Fibroblast of the aortic adventitia (primary cell): ENCODE results near the gene GPX2. TPM values are rescaled to one million over a fixed set of nuclear protein-coding genes. Genes with fewer than 3 reads are reported as not detected.

ENCODE experiments used
- DNase-seq: peaks from one replicate; pipeline ENCODE4 v3.0.0-alpha.2; 2010; ENCODE audit warnings: low read depth
- H3K4me3 ChIP-seq: 2 replicates; pipeline ENCODE4 v1.5.1; 2011; ENCODE audit warnings: low read depth, mild to moderate bottlenecking, control low read depth, low read length, moderate library complexity
- CTCF ChIP-seq: IDR thresholded peaks from 2 replicates; pipeline ENCODE4 v1.5.1; 2011; ENCODE audit warnings: mild to moderate bottlenecking, low read length, control low read depth, inconsistent platforms; ENCODE audit not compliant: insufficient read depth
- total RNA-seq: library from RNA; depleted of rRNA; stranded (reverse); fragments of >200 nt; gene quantifications from 2 replicates; pipeline ENCODE4 v1.2.3, GENCODE V29; 2012; ENCODE audit warnings: low replicate concordance

Gene GPX2
- total RNA-seq, 1 donor: not detected

GRCh38 chr14:64954491-64955240 is 12.1 kb upstream of the GPX2 start:
- no peak overlapping the region for H3K4me3 ChIP-seq
- no peak for TF ChIP-seq CTCF
- DNase-seq: no peak

GRCh38 chr14:64953661-64954060 is 11.1 kb upstream of the GPX2 start:
- no peak for DNase-seq

GRCh38 chr14:64953310-64953654 is 10.7 kb upstream of the GPX2 start:
- no peak for DNase-seq
- no peak overlapping the region for H3K4me3 ChIP-seq
- TF ChIP-seq CTCF: no peak

More at GRCh38 chr14:64953661-64954060, 11.1 kb upstream of the GPX2 start:
- H3K4me3 ChIP-seq: no peak overlapping the region
- TF ChIP-seq CTCF: no peak

GRCh38 chr14:64952598-64953309 is 10.2 kb upstream of the GPX2 start:
- no peak for DNase-seq
- TF ChIP-seq CTCF: no peak

GRCh38 chr14:64951724-64952123 is 9.2 kb upstream of the GPX2 start:
- H3K4me3 ChIP-seq: no peak overlapping the region
- no peak for TF ChIP-seq CTCF
- DNase-seq: no peak

More at GRCh38 chr14:64952598-64953309, 10.2 kb upstream of the GPX2 start:
- no peak overlapping the region for H3K4me3 ChIP-seq

GRCh38 chr14:64951291-64951690 is 8.7 kb upstream of the GPX2 start:
- DNase-seq: no peak
- TF ChIP-seq CTCF: no peak
- no peak overlapping the region for H3K4me3 ChIP-seq
